IMR-90 (cell line): Measurements from ENCODE around the gene ESYT1. TPM values are rescaled to one million over a fixed set of nuclear protein-coding genes. Genes with fewer than 3 reads are reported as not detected.

Experiments used
- ATAC-seq: fragments of 200-7000 bp; cut with Tn5 transposase; 2 replicates; pipeline ENCODE4 v1.9.1; 2020; ENCODE audit warnings: low read depth, mild to moderate bottlenecking, moderate library complexity
- BruUV-seq: library from RNA; stranded (reverse); fragments of 400-500 nt; replicated peaks from 2 replicates; lab custom pipeline; 2021; lab: Mats Ljungman, UMichigan
- CTCF ChIA-PET: fragments of 300-600 bp; formaldehyde crosslinking; extraction: SDS; loops from one replicate; lab custom pipeline; 2021; ENCODE audit warnings: antibody characterized with exemption; lab: Yijun Ruan, JAX
- POLR2A ChIA-PET: fragments of 300-600 bp; sonication (Branson Sonifier 250); formaldehyde crosslinking; loops from one replicate; lab custom pipeline; 2022; ENCODE audit warnings: antibody characterized with exemption; ENCODE audit not compliant: unreplicated experiment; lab: Charles Lee
- DNase-seq: peaks from one replicate; pipeline ENCODE4 v3.0.0; 2013
- H2AFZ ChIP-seq: replicated peaks from 2 replicates; pipeline ENCODE3; 2013; ENCODE audit warnings: low read length, mild to moderate bottlenecking; ENCODE audit not compliant: poor library complexity
- H2AK5ac ChIP-seq: 2 replicates; pipeline ENCODE4 v1.6.1; 2013; ENCODE audit warnings: low read depth, low read length, inconsistent platforms
- H2AK9ac ChIP-seq: replicated peaks from 2 replicates; pipeline ENCODE3; 2013; ENCODE audit warnings: mild to moderate bottlenecking, low read depth, low read length, moderate library complexity; ENCODE audit not compliant: poor library complexity
- H2BK120ac ChIP-seq: 2 replicates; pipeline ENCODE4 v1.6.1; 2013; ENCODE audit warnings: low read depth, low read length, inconsistent platforms
- H2BK15ac ChIP-seq: 3 replicates; pipeline ENCODE4 v1.6.1; 2013; ENCODE audit warnings: low read depth, low read length, inconsistent platforms
- H2BK20ac ChIP-seq: 2 replicates; pipeline ENCODE4 v1.6.1; 2013; ENCODE audit warnings: low read depth, mild to moderate bottlenecking, inconsistent platforms, low read length, moderate library complexity
- H2BK5ac ChIP-seq: 2 replicates; pipeline ENCODE4 v1.6.1; 2013; ENCODE audit warnings: mild to moderate bottlenecking, low read depth, low read length, inconsistent platforms; ENCODE audit not compliant: poor library complexity, severe bottlenecking
- H3K14ac ChIP-seq: replicated peaks from 2 replicates; pipeline ENCODE4 v1.6.1; 2013; ENCODE audit warnings: low read depth, low read length, inconsistent platforms
- H3K18ac ChIP-seq: 2 replicates; pipeline ENCODE4 v1.6.1; 2013; ENCODE audit warnings: low read depth, low read length, control low read depth
- H3K23ac ChIP-seq: 2 replicates; pipeline ENCODE4 v1.6.1; 2013; ENCODE audit warnings: low read depth, low read length, inconsistent platforms
- H3K27ac ChIP-seq: 2 replicates; pipeline ENCODE4 v1.5.1; 2013; ENCODE audit warnings: mild to moderate bottlenecking, control low read depth, low read length; ENCODE audit not compliant: insufficient read depth
- H3K27me3 ChIP-seq: 2 replicates; pipeline ENCODE4 v1.6.1; 2013; ENCODE audit warnings: low read length; ENCODE audit not compliant: control insufficient read depth, insufficient read depth
- H3K36me3 ChIP-seq: 2 replicates; pipeline ENCODE4 v1.6.1; 2013; ENCODE audit warnings: low read length, mixed read lengths; ENCODE audit not compliant: control insufficient read depth, insufficient read depth
- H3K4ac ChIP-seq: 2 replicates; pipeline ENCODE4 v1.6.1; 2013; ENCODE audit warnings: low read depth, low read length, inconsistent platforms
- H3K4me1 ChIP-seq: 2 replicates; pipeline ENCODE4 v1.6.1; 2013; ENCODE audit warnings: low read length, mixed read lengths; ENCODE audit not compliant: control insufficient read depth, insufficient read depth
- H3K4me2 ChIP-seq: 2 replicates; pipeline ENCODE4 v1.6.1; 2013; ENCODE audit warnings: low read depth, mild to moderate bottlenecking, control low read depth, low read length, moderate library complexity
- H3K4me3 ChIP-seq: 2 replicates; pipeline ENCODE4 v1.5.1; 2013; ENCODE audit warnings: low read depth, mild to moderate bottlenecking, control low read depth, low read length, moderate library complexity; ENCODE audit not compliant: insufficient read depth
- H3K56ac ChIP-seq: 2 replicates; pipeline ENCODE4 v1.6.1; 2013; ENCODE audit warnings: low read length, inconsistent platforms; ENCODE audit not compliant: insufficient read depth; ENCODE audit errors: extremely low read depth
- H3K79me1 ChIP-seq, 2 experiments: 2 replicates each; pipeline ENCODE4 v1.6.1; 2013; ENCODE audit warnings: low read length in 2 of 2, inconsistent platforms in 1 of 2, low read depth in 1 of 2
- H3K9ac ChIP-seq: 2 replicates; pipeline ENCODE4 v1.6.1; 2013; ENCODE audit warnings: low read depth, low read length, control low read depth
- H3K9me1 ChIP-seq: 2 replicates; pipeline ENCODE4 v1.6.1; 2013; ENCODE audit warnings: low read length, inconsistent platforms; ENCODE audit not compliant: insufficient read depth
- H3K9me3 ChIP-seq: 2 replicates; pipeline ENCODE4 v1.6.1; 2013; ENCODE audit warnings: low read length; ENCODE audit not compliant: control insufficient read depth, insufficient read depth
- H4K20me1 ChIP-seq: 2 replicates; pipeline ENCODE4 v1.6.1; 2013; ENCODE audit warnings: low read length, inconsistent platforms; ENCODE audit not compliant: insufficient read depth
- H4K5ac ChIP-seq: 2 replicates; pipeline ENCODE4 v1.6.1; 2013; ENCODE audit warnings: mild to moderate bottlenecking, low read depth, low read length, control low read depth
- H4K8ac ChIP-seq, 2 experiments: 2 replicates each; pipeline ENCODE4 v1.6.1; 2013; ENCODE audit warnings: low read depth in 2 of 2, low read length in 2 of 2, control low read depth in 1 of 2, inconsistent platforms in 1 of 2
- H4K91ac ChIP-seq: 2 replicates; pipeline ENCODE4 v1.6.1; 2013; ENCODE audit warnings: low read depth, low read length, inconsistent platforms; ENCODE audit not compliant: insufficient read depth
- BHLHE40 ChIP-seq: fragments of 150-350 bp; IDR thresholded peaks from 2 replicates; pipeline ENCODE4 v1.6.1; 2016; ENCODE audit warnings: mild to moderate bottlenecking, low read depth, low read length
- CEBPB ChIP-seq: IDR thresholded peaks from 2 replicates; pipeline ENCODE4 v1.6.1; 2012; ENCODE audit warnings: low read depth, low read length, improper control_type of control experiment
- CHD1 ChIP-seq: IDR thresholded peaks from 2 replicates; pipeline ENCODE4 v1.6.1; 2012; ENCODE audit warnings: low read depth, low read length, improper control_type of control experiment
- FOS ChIP-seq: fragments of 150-350 bp; IDR thresholded peaks from 2 replicates; pipeline ENCODE4 v1.6.1; 2016; ENCODE audit warnings: low read depth, low read length
- MAFK ChIP-seq: IDR thresholded peaks from 2 replicates; pipeline ENCODE4 v1.6.1; 2012; ENCODE audit warnings: low read depth, low read length, improper control_type of control experiment
- MAZ ChIP-seq: IDR thresholded peaks from 2 replicates; pipeline ENCODE4 v1.6.1; 2012; ENCODE audit warnings: low read depth, mild to moderate bottlenecking, low read length, improper control_type of control experiment, moderate library complexity, borderline replicate concordance
- MXI1 ChIP-seq: IDR thresholded peaks from 2 replicates; pipeline ENCODE4 v1.6.1; 2012; ENCODE audit warnings: low read depth, mild to moderate bottlenecking, low read length, moderate library complexity, borderline replicate concordance
- NFE2L2 ChIP-seq: fragments of 150-350 bp; IDR thresholded peaks from 2 replicates; pipeline ENCODE4 v1.6.1; 2016; ENCODE audit warnings: low read depth, mild to moderate bottlenecking, low read length
- POLR2A ChIP-seq: IDR thresholded peaks from 2 replicates; pipeline ENCODE4 v1.6.1; 2012; ENCODE audit warnings: mild to moderate bottlenecking, low read depth, low read length
- RAD21 ChIP-seq: IDR thresholded peaks from 2 replicates; pipeline ENCODE4 v1.6.1; 2012; ENCODE audit warnings: low read length, improper control_type of control experiment
- RCOR1 ChIP-seq: IDR thresholded peaks from 2 replicates; pipeline ENCODE4 v1.6.1; 2012; ENCODE audit warnings: mild to moderate bottlenecking, low read length, improper control_type of control experiment; ENCODE audit not compliant: insufficient replicate concordance
- SMC3 ChIP-seq: fragments of 150-350 bp; IDR thresholded peaks from 2 replicates; pipeline ENCODE4 v1.6.1; 2016; ENCODE audit warnings: low read depth, mild to moderate bottlenecking, antibody characterized with exemption, low read length, moderate library complexity
- WGBS, 2 experiments: methylation state at CpG; one replicate each; pipeline versions ENCODE4 v1.1.5 to v1.1.7; 2013; ENCODE audit warnings: missing lambda C conversion rate in 2 of 2; ENCODE audit not compliant: insufficient read length in 1 of 2; ENCODE audit errors: extremely low coverage in 2 of 2; 5-methylcytosine and 5-hydroxymethylcytosine counted together
- dilution Hi-C: fragments of 300-500 bp; cut with HindIII; formaldehyde crosslinking; loops from one replicate; pipeline ENCODE4 v1.14.3; 2018; ENCODE audit warnings: low sequenced_read_pairs; ENCODE audit not compliant: unreplicated experiment
- in situ Hi-C: fragments of 300-500 bp; cut with MboI; formaldehyde crosslinking; loops from 3 replicates; pipeline ENCODE4 v1.14.3; 2019; ENCODE audit warnings: low sequenced_read_pairs, inconsistent platforms, mixed read lengths
- intact Hi-C: fragments of 100-400 bp; cut with micrococcal nuclease; formaldehyde crosslinking; loops from 2 replicates; pipeline ENCODE4 v1.10.0; 2022
- polyA plus RNA-seq, 3 experiments: library from polyadenylated mRNA; depleted of rRNA; stranded (reverse); fragments of >200 nt; gene quantifications; 2 replicates each; pipeline ENCODE4 v1.2.3, GENCODE V29; 2012; ENCODE audit warnings: low replicate concordance in 1 of 3
- total RNA-seq: library from RNA; depleted of rRNA; stranded (reverse); fragments of >200 nt; gene quantifications from 2 replicates; pipeline ENCODE4 v1.2.3, GENCODE V29; 2012
- TF ChIP-seq, protein P1 (sequence below): fragments of 150-350 bp; IDR thresholded peaks from 2 replicates; pipeline ENCODE4 v1.6.1; 2016; ENCODE audit warnings: low read depth, mild to moderate bottlenecking, low read length, moderate library complexity, borderline replicate concordance
- TF ChIP-seq, protein P2 (sequence below): fragments of 150-350 bp; IDR thresholded peaks from 2 replicates; pipeline ENCODE4 v1.6.1; 2017; ENCODE audit warnings: mild to moderate bottlenecking, antibody characterized with exemption, low read length, low read depth

Gene ESYT1
- total and polyA plus RNA-seq, 2 of the 4 experiments (the other 2 are of a cell fraction) = 150 to 153 TPM

DNA sequence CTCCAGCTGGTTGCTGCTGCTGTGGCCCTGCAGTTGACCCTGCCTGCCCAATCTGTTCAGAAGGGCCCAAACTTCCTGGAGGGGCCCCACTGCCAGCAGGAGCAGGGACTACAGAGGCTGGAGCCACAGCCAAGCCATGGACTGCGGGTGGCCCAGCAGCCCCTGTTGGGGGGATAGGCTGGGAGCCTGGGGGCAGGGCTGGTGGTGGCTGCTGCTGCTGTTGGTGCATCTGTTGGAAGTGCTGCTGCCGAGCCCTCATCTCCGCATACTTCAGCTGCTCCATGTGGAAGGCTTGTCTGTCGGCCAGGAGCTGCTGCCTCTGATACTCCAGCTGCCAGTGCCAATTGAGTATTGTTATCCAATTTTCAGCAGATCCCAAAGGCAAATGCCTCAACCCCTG is 37.3 kb downstream of the ESYT1 start:
- H3K4ac ChIP-seq = no peak overlapping the region
- intact Hi-C loops (no loop called here), dilution Hi-C loops (no loop called here), in situ Hi-C loops (no loop called here)
- H3K9ac ChIP-seq = no peak overlapping the region
- H3K18ac ChIP-seq = no peak overlapping the region
- H2AFZ ChIP-seq = no peak overlapping the region
- H2AK5ac ChIP-seq = no peak overlapping the region
- peak overlapping the region; percentile 40; the same call in 1 of the 2 replicates for H3K23ac ChIP-seq
- peak overlapping the region in 1 of 2 experiments; percentile 3; a peak in 1 of 4 replicates for H4K8ac ChIP-seq
- H3K27ac ChIP-seq = no peak overlapping the region
- no peaks in the 10 kb centered on the region; the same call in 1 of the 2 replicates for H3K9me1 ChIP-seq
- peaks cover 14 to 43% of the 10 kb centered on the region in 2 experiments for H3K79me1 ChIP-seq
- no peak overlapping the region for H2BK120ac ChIP-seq
- DNase-seq (no peak), ATAC-seq (peak; percentile 3)
- TF ChIP-seq CEBPB (no peak), SMC3 (no peak), BHLHE40 (no peak), RAD21 (no peak), MAFK (no peak), RCOR1 (no peak), MXI1 (no peak), FOS (no peak), POLR2A (no peak), CHD1 (no peak), NFE2L2 (no peak), MAZ (no peak)
- TF ChIP-seq, protein P1, sequence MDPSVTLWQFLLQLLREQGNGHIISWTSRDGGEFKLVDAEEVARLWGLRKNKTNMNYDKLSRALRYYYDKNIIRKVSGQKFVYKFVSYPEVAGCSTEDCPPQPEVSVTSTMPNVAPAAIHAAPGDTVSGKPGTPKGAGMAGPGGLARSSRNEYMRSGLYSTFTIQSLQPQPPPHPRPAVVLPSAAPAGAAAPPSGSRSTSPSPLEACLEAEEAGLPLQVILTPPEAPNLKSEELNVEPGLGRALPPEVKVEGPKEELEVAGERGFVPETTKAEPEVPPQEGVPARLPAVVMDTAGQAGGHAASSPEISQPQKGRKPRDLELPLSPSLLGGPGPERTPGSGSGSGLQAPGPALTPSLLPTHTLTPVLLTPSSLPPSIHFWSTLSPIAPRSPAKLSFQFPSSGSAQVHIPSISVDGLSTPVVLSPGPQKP = no peak
- TF ChIP-seq, protein P2, sequence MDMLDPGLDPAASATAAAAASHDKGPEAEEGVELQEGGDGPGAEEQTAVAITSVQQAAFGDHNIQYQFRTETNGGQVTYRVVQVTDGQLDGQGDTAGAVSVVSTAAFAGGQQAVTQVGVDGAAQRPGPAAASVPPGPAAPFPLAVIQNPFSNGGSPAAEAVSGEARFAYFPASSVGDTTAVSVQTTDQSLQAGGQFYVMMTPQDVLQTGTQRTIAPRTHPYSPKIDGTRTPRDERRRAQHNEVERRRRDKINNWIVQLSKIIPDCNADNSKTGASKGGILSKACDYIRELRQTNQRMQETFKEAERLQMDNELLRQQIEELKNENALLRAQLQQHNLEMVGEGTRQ = no peak
- no peak overlapping the region for H4K5ac ChIP-seq
- ChIA-PET POLR2A (interaction anchor here (0.5 kb wide), 1 partner anchor 14 kb away, joined by 3 read pairs; no protein-coding TSS in a partner anchor), CTCF (interaction anchor here (1.0 kb wide), 1 partner anchor 24 kb away, joined by 4 read pairs; the partner anchor contains the start of gene SMARCC2)
- 80% methylated on average over 1 of the region's 4 CpGs; no CpG with 5 or more reads in 1 of the 2 experiments for WGBS, 2 experiments
- no peak overlapping the region for H4K91ac ChIP-seq
- H4K20me1 ChIP-seq = peaks cover 48% of the 10 kb centered on the region
- H3K4me3 ChIP-seq = no peak overlapping the region
- H3K56ac ChIP-seq = no peak overlapping the region
- H3K4me2 ChIP-seq = no peak overlapping the region
- peaks cover 82% of the 10 kb centered on the region for H3K36me3 ChIP-seq
- H3K9me3 ChIP-seq = no peaks in the 10 kb centered on the region
- no peak overlapping the region for H2BK20ac ChIP-seq
- H3K14ac ChIP-seq = no peak overlapping the region
- H2AK9ac ChIP-seq = peak overlapping the region; percentile 29
- H3K4me1 ChIP-seq = peaks cover 7% of the 10 kb centered on the region; the same call in 1 of the 2 replicates
- H2BK15ac ChIP-seq = no peak overlapping the region
- BruUV-seq = no TSS peak
- H2BK5ac ChIP-seq = no peak overlapping the region
- no peaks in the 10 kb centered on the region for H3K27me3 ChIP-seq
